GM12878 (cell line): ENCODE measurements around the gene MEGF11. TPM values are rescaled to one million over a fixed set of nuclear protein-coding genes. Genes with fewer than 3 reads are reported as not detected.

Source experiments
- ATAC-seq: fragments of 200-7000 bp; cut with Tn5 transposase; 3 replicates; pipeline ENCODE4 v1.9.1; 2020; ENCODE audit warnings: mild to moderate bottlenecking, moderate library complexity
- BruUV-seq: library from RNA; stranded (reverse); fragments of 400-500 nt; replicated peaks from 2 replicates; lab custom pipeline; 2021; lab: Mats Ljungman, UMichigan
- CTCF ChIA-PET: fragments of 300-600 bp; sonication (Branson Sonifier 250); formaldehyde crosslinking; extraction: SDS; loops from one replicate; lab custom pipeline; 2021; ENCODE audit warnings: inconsistent platforms; lab: Yijun Ruan, JAX
- POLR2A ChIA-PET: fragments of 350-600 bp; formaldehyde crosslinking; extraction: SDS; loops from one replicate; lab custom pipeline; 2021; ENCODE audit warnings: inconsistent platforms; lab: Charles Lee
- RAD21 ChIA-PET: fragments of 300-600 bp; sonication (Branson Sonifier 250); formaldehyde crosslinking; loops from one replicate; lab custom pipeline; 2023; ENCODE audit warnings: antibody characterized with exemption; ENCODE audit not compliant: unreplicated experiment; lab: Charles Lee
- SMC1A ChIA-PET: fragments of 300-600 bp; sonication (Branson Sonifier 250); formaldehyde crosslinking; loops from one replicate; lab custom pipeline; 2023; ENCODE audit not compliant: unreplicated experiment, uncharacterized antibody; lab: Charles Lee
- DNase-seq: peaks from one replicate; pipeline ENCODE4 v3.0.0-alpha.2; 2011; ENCODE audit warnings: low read depth, low spot score
- FAIRE-seq: peaks from 3 replicates; lab custom pipeline; 2011; peaks lifted over from hg19 to GRCh38; lab: Jason Lieb, UNC
- H2AFZ ChIP-seq: 2 replicates; pipeline ENCODE4 v1.6.0; 2011; ENCODE audit warnings: low read depth, low read length, control low read depth; ENCODE audit not compliant: control insufficient read depth
- H3K27ac ChIP-seq: 2 replicates; pipeline ENCODE4 v1.5.1; 2011; ENCODE audit warnings: control low read depth; ENCODE audit not compliant: control insufficient read depth, insufficient read depth
- H3K27me3 ChIP-seq, 2 experiments: replicated peaks in 1 of 2; 2 replicates each; pipeline versions ENCODE4 v1.6.0 to v1.6.1; 2011; ENCODE audit warnings: low read length in 1 of 2; ENCODE audit not compliant: control insufficient read depth in 2 of 2, insufficient read depth in 2 of 2
- H3K36me3 ChIP-seq, 2 experiments: 2 replicates each; pipeline ENCODE4 v1.5.1; 2011; ENCODE audit warnings: low read length in 1 of 2; ENCODE audit not compliant: control insufficient read depth in 2 of 2, insufficient read depth in 2 of 2
- H3K4me1 ChIP-seq: 2 replicates; pipeline ENCODE4 v1.6.1; 2011; ENCODE audit warnings: mild to moderate bottlenecking, low read length, moderate library complexity, mixed read lengths; ENCODE audit not compliant: control insufficient read depth, insufficient read depth
- H3K4me2 ChIP-seq: 2 replicates; pipeline ENCODE4 v1.6.0; 2011; ENCODE audit warnings: control low read depth; ENCODE audit not compliant: control insufficient read depth, insufficient read depth
- H3K4me3 ChIP-seq: fragments of 200-600 bp; sonication (generic); 2 replicates; pipeline ENCODE4 v1.5.1; 2016
- H3K79me2 ChIP-seq: 2 replicates; pipeline ENCODE4 v1.6.0; 2011; ENCODE audit warnings: low read length; ENCODE audit not compliant: control insufficient read depth, insufficient read depth
- H3K9ac ChIP-seq: 2 replicates; pipeline ENCODE4 v1.8.0; 2011; ENCODE audit warnings: low read length, control low read depth, mixed read lengths; ENCODE audit not compliant: control insufficient read depth, insufficient read depth
- H3K9me3 ChIP-seq: replicated peaks from 3 replicates; pipeline ENCODE4 v1.5.1; 2011; ENCODE audit warnings: mild to moderate bottlenecking, low read length; ENCODE audit not compliant: control insufficient read depth, insufficient read depth
- H4K20me1 ChIP-seq: 2 replicates; pipeline ENCODE4 v1.6.0; 2011; ENCODE audit not compliant: control insufficient read depth, insufficient read depth
- CBX3 ChIP-seq: fragments of 200-600 bp; sonication (generic); IDR thresholded peaks from 2 replicates; pipeline ENCODE4 v1.6.1; 2016; ENCODE audit warnings: low read depth, borderline replicate concordance
- CHD1 ChIP-seq: IDR thresholded peaks from 2 replicates; pipeline ENCODE4 v1.6.1; 2012; ENCODE audit warnings: low read depth, low read length, improper control_type of control experiment
- MYB ChIP-seq: fragments of 150-350 bp; IDR thresholded peaks from 2 replicates; pipeline ENCODE4 v1.6.1; 2014; ENCODE audit warnings: mild to moderate bottlenecking, low read depth, low read length, borderline replicate concordance
- MYC ChIP-seq: IDR thresholded peaks from 2 replicates; pipeline ENCODE4 v1.6.1; 2011; ENCODE audit warnings: mild to moderate bottlenecking, low read length, moderate library complexity, inconsistent platforms; ENCODE audit not compliant: insufficient read depth, insufficient replicate concordance, insufficient read length, severe bottlenecking
- NR2F1 ChIP-seq: fragments of 450-650 bp; conservative IDR thresholded peaks from 2 replicates; pipeline ENCODE4 v1.6.1; 2017; ENCODE audit warnings: mild to moderate bottlenecking
- RELA ChIP-seq: fragments of 450-650 bp; IDR thresholded peaks from 2 replicates; pipeline ENCODE4 v1.8.0; 2014; ENCODE audit warnings: borderline replicate concordance; ENCODE audit not compliant: partially characterized antibody
- SMARCA5 ChIP-seq: fragments of 450-650 bp; IDR thresholded peaks from 2 replicates; pipeline ENCODE4 v1.6.1; 2017; ENCODE audit warnings: mild to moderate bottlenecking
- SRF ChIP-seq, 2 experiments: IDR thresholded peaks; 2 replicates each; pipeline ENCODE4 v1.6.1; 2011; ENCODE audit warnings: low read depth in 2 of 2, low read length in 2 of 2, mild to moderate bottlenecking in 1 of 2, moderate library complexity in 1 of 2
- SUZ12 ChIP-seq: fragments of 200-600 bp; sonication (generic); IDR thresholded peaks from one replicate; pipeline ENCODE4 v1.6.1; 2018; ENCODE audit warnings: antibody characterized with exemption, mild to moderate bottlenecking; ENCODE audit not compliant: unreplicated experiment
- TCF7 ChIP-seq: IDR thresholded peaks from 2 replicates; pipeline ENCODE4 v1.6.1; 2014; ENCODE audit warnings: antibody characterized with exemption, borderline replicate concordance
- ZZZ3 ChIP-seq: IDR thresholded peaks from 2 replicates; pipeline ENCODE4 v1.6.1; 2011; ENCODE audit warnings: low read depth; ENCODE audit not compliant: control insufficient read depth, insufficient read length
- WGBS: methylation state at CpG from one replicate; pipeline ENCODE4 v1.1.6; 2016; ENCODE audit warnings: low lambda C conversion rate; ENCODE audit not compliant: insufficient replicate concordance, insufficient coverage; ENCODE audit errors: missing lambda C conversion rate; 5-methylcytosine and 5-hydroxymethylcytosine counted together
- in situ Hi-C: fragments of 300-500 bp; cut with MboI; formaldehyde crosslinking; loops from 9 replicates; pipeline ENCODE4 v1.14.3; 2018; ENCODE audit warnings: mixed read lengths
- intact Hi-C: fragments of 100-400 bp; cut with micrococcal nuclease; formaldehyde crosslinking; loops from one replicate; pipeline ENCODE4 v1.14.2; 2022; ENCODE audit not compliant: unreplicated experiment
- polyA plus RNA-seq, 11 experiments: library from polyadenylated mRNA; depleted of rRNA in 4 of 11; unstranded in 6 of 11; stranded (reverse) in 5 of 11; fragments of >200 nt; fragmentation: Nextera tagmentation in 4 of 11; fragmentation: Illumina TruSeq in 1 of 11; extraction: Ambion mirVana in 4 of 11; extraction: Trizol in 1 of 11; gene quantifications; 1 replicate in 1 of 11; 2 replicates in 10 of 11; pipeline versions ENCODE4 v1.2.1 to v1.2.3, GENCODE V29; 2011 to 2016; ENCODE audit warnings: inconsistent platforms in 2 of 11, missing spikeins in 2 of 11, low read depth in 1 of 11
- total RNA-seq, 4 experiments: library from RNA; depleted of rRNA in 3 of 4; stranded (reverse); fragments of >200 nt in 3 of 4; fragmentation: Illumina TruSeq in 1 of 4; extraction: Trizol in 1 of 4; gene quantifications; 2 replicates each; pipeline versions ENCODE4 v1.2.1 to v1.2.3, GENCODE V29; 2013 to 2021
- TF ChIP-seq, protein P1 (sequence below): IDR thresholded peaks from 2 replicates; pipeline ENCODE4 v1.6.1; 2011; ENCODE audit warnings: low read depth, mild to moderate bottlenecking, low read length, moderate library complexity, borderline replicate concordance; ENCODE audit errors: extremely low read depth
- TF ChIP-seq, protein P2 (sequence below): fragments of 450-650 bp; IDR thresholded peaks from 2 replicates; pipeline ENCODE4 v1.6.1; 2016; ENCODE audit warnings: mild to moderate bottlenecking

Gene MEGF11
- total and polyA plus RNA-seq, 10 of the 15 experiments (the other 5 are each of a cell fraction or from before 2014, with no cell fraction given), result 0.03 to 1.7 (median 0.49) TPM

DNA sequence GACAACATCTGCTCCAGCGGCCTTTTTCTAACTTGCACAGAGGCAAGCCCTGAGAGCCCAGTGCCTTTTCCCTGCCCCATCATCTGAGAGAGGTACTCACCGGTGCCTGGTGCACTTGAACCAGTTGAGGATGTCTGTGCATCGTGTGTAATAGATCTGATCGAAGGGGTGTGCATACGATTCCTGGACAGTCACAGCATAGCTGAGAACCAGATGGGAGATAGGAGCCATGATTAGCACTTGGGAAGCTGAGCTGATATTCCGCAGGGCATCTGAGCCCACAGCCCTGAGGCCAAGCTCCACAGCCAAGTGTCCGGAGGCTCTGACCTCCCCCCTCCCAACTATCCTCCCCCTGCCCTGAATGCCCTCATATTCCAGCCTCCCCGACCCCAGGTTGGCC, 129.8 kb downstream of the MEGF11 start:
- ChIA-PET SMC1A (no interaction called here), CTCF (interaction anchor here (0.6 kb wide), 1 partner anchor 585 kb away, joined by 3 read pairs; no protein-coding TSS in a partner anchor), POLR2A (no interaction called here), RAD21 (no interaction called here)
- 23% methylated on average over 8 of the region's 8 CpGs for WGBS
- H3K36me3 ChIP-seq, result no peaks in the 10 kb centered on the region
- no peak overlapping the region for H3K27ac ChIP-seq
- intact Hi-C loops, result no loop called here
- no peak overlapping the region for H3K4me2 ChIP-seq
- no peaks in the 10 kb centered on the region for H3K4me1 ChIP-seq
- in situ Hi-C loops, result no loop called here
- FAIRE-seq, result no peak
- TF ChIP-seq RELA (no peak), CBX3 (no peak), SRF (IDR thresholded peaks at IDR 0.05; ENCODE audit: low read depth in 2 of 2, low read length in 2 of 2) (no peak), ZZZ3 (no peak), MYB (no peak), CHD1 (no peak), NR2F1 (no peak), MYC (no peak), TCF7 (no peak), SMARCA5 (no peak), SUZ12 (no peak)
- TF ChIP-seq, protein P1, sequence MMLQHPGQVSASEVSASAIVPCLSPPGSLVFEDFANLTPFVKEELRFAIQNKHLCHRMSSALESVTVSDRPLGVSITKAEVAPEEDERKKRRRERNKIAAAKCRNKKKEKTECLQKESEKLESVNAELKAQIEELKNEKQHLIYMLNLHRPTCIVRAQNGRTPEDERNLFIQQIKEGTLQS, result no peak
- TF ChIP-seq, protein P2, sequence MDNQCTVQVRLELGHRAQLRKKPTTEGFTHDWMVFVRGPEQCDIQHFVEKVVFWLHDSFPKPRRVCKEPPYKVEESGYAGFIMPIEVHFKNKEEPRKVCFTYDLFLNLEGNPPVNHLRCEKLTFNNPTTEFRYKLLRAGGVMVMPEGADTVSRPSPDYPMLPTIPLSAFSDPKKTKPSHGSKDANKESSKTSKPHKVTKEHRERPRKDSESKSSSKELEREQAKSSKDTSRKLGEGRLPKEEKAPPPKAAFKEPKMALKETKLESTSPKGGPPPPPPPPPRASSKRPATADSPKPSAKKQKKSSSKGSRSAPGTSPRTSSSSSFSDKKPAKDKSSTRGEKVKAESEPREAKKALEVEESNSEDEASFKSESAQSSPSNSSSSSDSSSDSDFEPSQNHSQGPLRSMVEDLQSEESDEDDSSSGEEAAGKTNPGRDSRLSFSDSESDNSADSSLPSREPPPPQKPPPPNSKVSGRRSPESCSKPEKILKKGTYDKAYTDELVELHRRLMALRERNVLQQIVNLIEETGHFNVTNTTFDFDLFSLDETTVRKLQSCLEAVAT, result no peak
- BruUV-seq, result no TSS peak
- no peak for ATAC-seq
- DNase-seq, result no peak
- no peaks in the 10 kb centered on the region for H3K9me3 ChIP-seq
- H3K4me3 ChIP-seq, result no peak overlapping the region
- peaks cover 4 to 7% of the 10 kb centered on the region in 2 experiments for H3K27me3 ChIP-seq
- no peaks in the 10 kb centered on the region for H3K79me2 ChIP-seq
- H3K9ac ChIP-seq, result no peak overlapping the region
- no peak overlapping the region for H2AFZ ChIP-seq
- no peaks in the 10 kb centered on the region for H4K20me1 ChIP-seq
